ENCODE measurements around the gene FCRL5. TPM values are rescaled to one million over a fixed set of nuclear protein-coding genes. Genes with fewer than 3 reads are reported as not detected.

The FCRL5 gene
- total RNA-seq, 1 experiment from 2014 or later, result not detected

GRCh38 chr1:157495285-157495684 lies 57.0 kb downstream of the FCRL5 start:
- no peak overlapping the region for H3K4me3 Mint-ChIP-seq (ENCODE audit: unreplicated experiment)
- intact Hi-C loops (cut with micrococcal nuclease; ENCODE audit: unreplicated experiment), result no loop called here
- BruUV-seq (replicated peaks), result no TSS peak
- H3K27me3 Mint-ChIP-seq (ENCODE audit: insufficient read depth, unreplicated experiment), result no peaks in the 10 kb centered on the region
- H3K27ac Mint-ChIP-seq (ENCODE audit: unreplicated experiment), result no peak overlapping the region
- Histone ChIP-seq H3K4me3 (ENCODE audit: low read depth, low read length) (no peak overlapping the region), H3K27me3 (replicated peaks; ENCODE audit: control insufficient read depth, insufficient read depth, low read length) (no peaks in the 10 kb centered on the region), H3K36me3 (ENCODE audit: control insufficient read depth, insufficient read depth, low read length) (no peaks in the 10 kb centered on the region), H3K4me1 (peaks cover 35% of the 10 kb centered on the region), H3K9me3 (peaks cover 12% of the 10 kb centered on the region)
- H3K9me3 Mint-ChIP-seq (ENCODE audit: unreplicated experiment), result peaks cover 27% of the 10 kb centered on the region
- no peak for TF ChIP-seq CTCF (IDR thresholded peaks at IDR 0.05; ENCODE audit: insufficient read depth in 1 of 2, low read depth in 1 of 2, low read length in 1 of 2, severe bottlenecking in 1 of 2, unreplicated experiment in 1 of 2)
- peaks cover 29% of the 10 kb centered on the region for H3K36me3 Mint-ChIP-seq (ENCODE audit: insufficient read depth, unreplicated experiment)
- H3K4me1 Mint-ChIP-seq (ENCODE audit: low read depth, unreplicated experiment), result peaks cover 44% of the 10 kb centered on the region
- ChIA-PET POLR2A (no interaction called here), CTCF (interaction anchor here (1.0 to 1.2 kb wide), 2 partner anchors 184 to 299 kb away, joined by 3 read pairs; no protein-coding TSS in a partner anchor)
- no peak for DNase-seq

GRCh38 chr1:157494093-157494492 lies 58.2 kb downstream of the FCRL5 start:
- no peak overlapping the region for H3K4me3 Mint-ChIP-seq (ENCODE audit: unreplicated experiment)
- no peak overlapping the region for H3K27ac Mint-ChIP-seq (ENCODE audit: unreplicated experiment)
- peaks cover 30% of the 10 kb centered on the region for H3K4me1 ChIP-seq
- CTCF ChIA-PET, result interaction anchor here (0.6 to 0.8 kb wide), 2 partner anchors 9 to 27 kb away, joined by 3 to 5 read pairs; no protein-coding TSS in a partner anchor
- peaks cover 23% of the 10 kb centered on the region for H3K36me3 Mint-ChIP-seq (ENCODE audit: insufficient read depth, unreplicated experiment)
- DNase-seq, result no peak
- peaks cover 38% of the 10 kb centered on the region for H3K4me1 Mint-ChIP-seq (ENCODE audit: low read depth, unreplicated experiment)
- intact Hi-C loops (cut with micrococcal nuclease; ENCODE audit: unreplicated experiment), result no loop called here
- H3K27me3 Mint-ChIP-seq (ENCODE audit: insufficient read depth, unreplicated experiment), result no peaks in the 10 kb centered on the region
- TF ChIP-seq CTCF (IDR thresholded peaks at IDR 0.05; ENCODE audit: insufficient read depth in 1 of 2, low read depth in 1 of 2, low read length in 1 of 2, severe bottlenecking in 1 of 2, unreplicated experiment in 1 of 2), result no peak
- H3K9me3 Mint-ChIP-seq (ENCODE audit: unreplicated experiment), result peaks cover 17% of the 10 kb centered on the region
- POLR2A ChIA-PET, result no interaction called here
- no peaks in the 10 kb centered on the region for H3K36me3 ChIP-seq (ENCODE audit: control insufficient read depth, insufficient read depth, low read length)
- H3K4me3 ChIP-seq (ENCODE audit: low read depth, low read length), result no peak overlapping the region
- no TSS peak for BruUV-seq (replicated peaks)
- H3K9me3 ChIP-seq, result peaks cover 2% of the 10 kb centered on the region
- H3K27me3 ChIP-seq (replicated peaks; ENCODE audit: control insufficient read depth, insufficient read depth, low read length), result no peaks in the 10 kb centered on the region

GRCh38 chr1:157490467-157491165 lies 61.7 kb downstream of the FCRL5 start:
- peaks cover 21% of the 10 kb centered on the region for H3K4me1 Mint-ChIP-seq (ENCODE audit: low read depth, unreplicated experiment)
- H3K27me3 ChIP-seq (replicated peaks; ENCODE audit: control insufficient read depth, insufficient read depth, low read length), result no peaks in the 10 kb centered on the region
- DNase-seq, result peak; percentile 71 to 79
- H3K36me3 Mint-ChIP-seq (ENCODE audit: insufficient read depth, unreplicated experiment), result no peaks in the 10 kb centered on the region
- BruUV-seq (replicated peaks), result no TSS peak
- POLR2A ChIA-PET, result no interaction called here
- intact Hi-C loops (cut with micrococcal nuclease; ENCODE audit: unreplicated experiment), result no loop called here
- no peak overlapping the region for H3K27ac Mint-ChIP-seq (ENCODE audit: unreplicated experiment)
- H3K27me3 Mint-ChIP-seq (ENCODE audit: insufficient read depth, unreplicated experiment), result no peaks in the 10 kb centered on the region
- H3K36me3 ChIP-seq (ENCODE audit: control insufficient read depth, insufficient read depth, low read length), result no peaks in the 10 kb centered on the region
- no peaks in the 10 kb centered on the region for H3K9me3 ChIP-seq
- H3K4me1 ChIP-seq, result peaks cover under 1% of the 10 kb centered on the region; the same call in 1 of the 2 replicates
- no peak overlapping the region for H3K4me3 ChIP-seq (ENCODE audit: low read depth, low read length)
- CTCF ChIA-PET, result interaction anchor here (0.9 kb wide), 1 partner anchor 179 kb away, joined by 3 read pairs; no protein-coding TSS in a partner anchor
- peaks cover 9% of the 10 kb centered on the region for H3K9me3 Mint-ChIP-seq (ENCODE audit: unreplicated experiment)
- TF ChIP-seq CTCF (IDR thresholded peaks at IDR 0.05; ENCODE audit: insufficient read depth in 1 of 2, low read depth in 1 of 2, low read length in 1 of 2, severe bottlenecking in 1 of 2, unreplicated experiment in 1 of 2), result peak; percentile 65 to 75
- no peak overlapping the region for H3K4me3 Mint-ChIP-seq (ENCODE audit: unreplicated experiment)

Data from Caco-2 (cell line).